Immature natural killer cell (primary cell): ENCODE data around the gene TRPC5OS. TPM values are rescaled to one million over a fixed set of nuclear protein-coding genes. Genes with fewer than 3 reads are reported as not detected.

Source experiments
- DNase-seq, 3 donors: peaks; one replicate each; pipeline ENCODE4 v3.0.0; 2022; ENCODE audit warnings: mixed read lengths in 1 of 3
- H3K27ac Mint-ChIP-seq, 6 donors: one replicate each; pipeline ENCODE4 v1.8.0; 2020; ENCODE audit warnings: mixed read lengths in 6 of 6, mild to moderate bottlenecking in 5 of 6, inconsistent platforms in 4 of 6, moderate library complexity in 3 of 6
- H3K27me3 Mint-ChIP-seq, 3 donors: one replicate each; pipeline ENCODE4 v1.8.0; 2020 to 2021; ENCODE audit warnings: low read depth in 3 of 3, mild to moderate bottlenecking in 3 of 3, mixed read lengths in 3 of 3, moderate library complexity in 3 of 3, inconsistent platforms in 1 of 3
- H3K36me3 Mint-ChIP-seq, 3 donors: one replicate each; pipeline ENCODE4 v1.8.0; 2020; ENCODE audit warnings: mixed read lengths in 3 of 3, inconsistent platforms in 2 of 3, mild to moderate bottlenecking in 2 of 3
- H3K4me1 Mint-ChIP-seq, 2 donors: one replicate each; pipeline ENCODE4 v1.8.0; 2020; ENCODE audit warnings: inconsistent platforms in 2 of 2, mild to moderate bottlenecking in 2 of 2, mixed read lengths in 2 of 2, moderate library complexity in 1 of 2
- H3K4me3 Mint-ChIP-seq, 5 donors: one replicate each; pipeline ENCODE4 v1.8.0; 2020; ENCODE audit warnings: mild to moderate bottlenecking in 5 of 5, mixed read lengths in 5 of 5, inconsistent platforms in 3 of 5, moderate library complexity in 3 of 5
- H3K9me3 Mint-ChIP-seq, 6 donors: one replicate each; pipeline ENCODE4 v1.8.0; 2020; ENCODE audit warnings: mild to moderate bottlenecking in 6 of 6, mixed read lengths in 6 of 6, inconsistent platforms in 4 of 6, moderate library complexity in 3 of 6
- polyA plus RNA-seq, 3 donors: library from polyadenylated mRNA; unstranded; fragments of 300-500 nt; fragmentation: Illumina TruSeq; gene quantifications; one replicate each; pipeline ENCODE4 v1.2.3, GENCODE V29; 2021

TRPC5OS gene
- polyA plus RNA-seq: not detected

GRCh38 chrX:111875881-111876280 is at the start of gene TRPC5OS:
Gene TRPC5OS, plus strand, starts transcription at chrX:111876181. Its CDS starts 25,669 bp downstream, at chrX:111901850.
- Mint-ChIP-seq H3K36me3 (no peaks in the 10 kb centered on the region), H3K9me3 (no peaks in the 10 kb centered on the region), H3K27ac (no peak within 1 kb of the TSS), H3K4me3 (no peak within 1 kb of the TSS), H3K27me3 (peaks cover 0 to 8% (median 7%) of the 10 kb centered on the region in 3 donors), H3K4me1 (no peaks in the 10 kb centered on the region)
- DNase-seq: no peak

DNA sequence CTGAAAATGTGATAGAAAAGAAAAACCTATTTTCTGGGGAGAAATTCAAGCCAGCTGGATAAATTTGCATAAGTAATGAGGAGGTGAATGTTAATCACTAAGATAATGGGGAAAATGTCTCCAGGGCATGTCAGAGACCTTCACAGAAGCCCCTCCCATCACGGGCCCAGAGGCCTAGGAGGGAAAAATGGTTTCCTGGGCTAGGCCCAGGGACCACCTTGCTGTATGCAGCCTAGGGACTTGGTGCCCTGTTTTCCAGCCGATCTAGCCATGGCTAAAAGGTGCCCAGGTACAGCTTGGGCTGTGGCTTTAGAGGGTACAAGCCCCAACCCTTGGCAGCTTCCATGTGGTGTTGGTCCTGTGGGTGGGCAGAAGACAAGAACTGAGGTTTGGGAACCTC is 46.6 kb upstream of the TRPC5OS start:
- Mint-ChIP-seq H3K27ac (no peak overlapping the region), H3K27me3 (peaks cover 0 to 7% (median 0%) of the 10 kb centered on the region in 3 donors), H3K4me1 (no peaks in the 10 kb centered on the region), H3K4me3 (no peak overlapping the region), H3K9me3 (no peaks in the 10 kb centered on the region), H3K36me3 (no peaks in the 10 kb centered on the region)
- DNase-seq: no peak

DNA sequence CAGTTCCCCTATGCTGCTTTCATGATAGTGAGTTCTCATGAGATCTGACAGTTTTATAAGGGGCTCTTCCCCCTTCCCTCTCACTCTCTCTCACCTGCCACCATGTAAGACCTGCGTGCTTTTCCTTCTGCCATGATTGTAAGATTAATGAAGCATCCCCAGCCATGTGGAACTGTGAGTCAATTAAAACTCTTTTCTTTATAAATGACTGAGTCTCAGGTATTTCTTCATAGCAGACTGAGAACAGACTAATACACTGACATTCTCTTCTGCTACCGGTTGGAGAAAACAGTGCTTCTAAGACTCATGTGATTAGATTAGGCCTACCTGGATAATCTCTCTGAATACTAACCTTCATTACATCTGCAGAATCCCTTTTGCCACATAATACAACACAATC is 45.4 kb upstream of the TRPC5OS start:
- H3K4me3 Mint-ChIP-seq: no peak overlapping the region
- no peaks in the 10 kb centered on the region for H3K36me3 Mint-ChIP-seq

GRCh38 chrX:111831343-111831742 is 44.6 kb upstream of the TRPC5OS start:
- DNase-seq: no peak
- Mint-ChIP-seq H3K27me3 (peaks cover 0 to 8% (median 0%) of the 10 kb centered on the region in 3 donors), H3K4me3 (no peak overlapping the region), H3K4me1 (no peaks in the 10 kb centered on the region), H3K9me3 (no peaks in the 10 kb centered on the region), H3K27ac (no peak overlapping the region), H3K36me3 (no peaks in the 10 kb centered on the region)

More for the DNA sequence above, 45.4 kb upstream of the TRPC5OS start:
- Mint-ChIP-seq H3K9me3 (no peaks in the 10 kb centered on the region), H3K4me1 (no peaks in the 10 kb centered on the region), H3K27me3 (peaks cover 0 to 9% (median 0%) of the 10 kb centered on the region in 3 donors), H3K27ac (no peak overlapping the region)
- DNase-seq: no peak

DNA sequence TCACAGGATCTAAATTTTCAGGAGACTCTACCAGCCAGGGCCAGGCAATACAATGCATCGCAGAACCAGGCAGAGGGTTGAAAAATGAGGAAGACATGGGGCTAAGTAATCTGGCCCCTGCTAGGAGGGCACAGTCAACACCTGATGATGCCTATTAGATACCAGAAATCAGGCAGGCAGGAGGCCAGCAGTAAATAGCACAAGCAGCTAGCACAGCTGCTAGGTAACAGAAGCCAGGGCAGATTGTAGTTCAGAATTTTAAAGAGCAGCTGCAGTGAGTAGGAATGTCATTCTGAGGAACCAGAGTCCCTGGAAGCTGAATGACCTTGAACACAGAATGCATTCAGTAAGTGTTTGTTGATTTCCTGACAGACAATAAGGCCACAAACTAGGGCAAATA is 38.8 kb upstream of the TRPC5OS start:
- H3K4me1 Mint-ChIP-seq: no peaks in the 10 kb centered on the region
- H3K27me3 Mint-ChIP-seq: peaks cover 0 to 8% (median 0%) of the 10 kb centered on the region in 3 donors
- no peaks in the 10 kb centered on the region for H3K9me3 Mint-ChIP-seq
- no peak for DNase-seq
- no peak overlapping the region for H3K27ac Mint-ChIP-seq
- no peak overlapping the region for H3K4me3 Mint-ChIP-seq
- no peaks in the 10 kb centered on the region for H3K36me3 Mint-ChIP-seq

GRCh38 chrX:111847491-111848133 is 28.4 kb upstream of the TRPC5OS start:
- DNase-seq: no peak
- Mint-ChIP-seq H3K9me3 (no peaks in the 10 kb centered on the region), H3K27me3 (peaks cover 0 to 5% (median 0%) of the 10 kb centered on the region in 3 donors), H3K27ac (no peak overlapping the region), H3K36me3 (no peaks in the 10 kb centered on the region), H3K4me3 (no peak overlapping the region), H3K4me1 (no peaks in the 10 kb centered on the region)

GRCh38 chrX:111848541-111848940 is 27.4 kb upstream of the TRPC5OS start:
- no peak for DNase-seq
- Mint-ChIP-seq H3K4me1 (no peaks in the 10 kb centered on the region), H3K27ac (no peak overlapping the region), H3K27me3 (peaks cover 0 to 5% (median 0%) of the 10 kb centered on the region in 3 donors), H3K9me3 (no peaks in the 10 kb centered on the region), H3K4me3 (no peak overlapping the region), H3K36me3 (no peaks in the 10 kb centered on the region)

GRCh38 chrX:111850975-111851374 is 25.0 kb upstream of the TRPC5OS start:
- Mint-ChIP-seq H3K27ac (no peak overlapping the region), H3K27me3 (peaks cover 0 to 10% (median 2%) of the 10 kb centered on the region in 3 donors)

DNA sequence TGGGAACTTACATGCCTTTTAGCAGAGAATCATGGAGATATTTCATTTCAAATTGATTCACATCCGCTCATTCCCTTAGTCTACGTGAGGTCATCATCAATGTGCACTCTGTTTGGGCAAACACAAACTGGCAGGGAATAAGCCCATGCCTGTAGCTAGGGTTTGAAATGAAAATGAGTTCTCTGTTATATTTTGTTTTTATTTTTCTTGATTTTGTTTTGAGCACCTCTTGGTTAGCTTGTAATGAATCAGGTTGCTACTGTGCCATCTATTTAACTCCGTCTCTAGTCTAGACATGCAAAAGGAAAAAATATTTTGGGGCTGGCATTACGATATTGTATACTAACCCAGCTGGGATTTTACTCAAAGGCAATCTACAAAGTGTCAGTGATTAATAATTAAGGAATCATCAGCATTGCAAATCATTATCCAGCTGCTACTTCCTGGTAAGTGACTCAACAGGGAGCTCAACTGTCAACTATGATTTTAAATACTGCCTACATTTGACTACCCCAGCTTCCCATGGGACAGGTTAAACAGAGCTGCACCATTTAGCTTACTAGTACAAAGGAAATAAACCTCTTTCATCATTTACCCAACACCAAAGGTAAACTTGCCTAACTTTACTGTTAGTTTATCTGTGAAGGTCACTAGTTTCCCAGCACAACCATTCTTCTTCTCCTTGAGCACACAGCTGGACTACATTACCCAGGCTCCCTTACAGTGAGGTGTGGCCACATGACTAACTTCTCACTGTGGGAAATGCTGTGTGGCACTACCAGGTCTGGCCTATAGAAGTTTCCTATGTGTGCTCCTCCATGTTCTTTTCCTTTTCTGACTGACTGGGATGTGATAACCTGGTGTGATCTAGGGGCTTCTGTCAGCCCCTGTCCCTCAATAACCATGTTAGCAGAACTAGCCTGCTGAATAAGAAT is 21.2 kb upstream of the TRPC5OS start:
- no peak overlapping the region for H3K4me3 Mint-ChIP-seq
- H3K27ac Mint-ChIP-seq: no peak overlapping the region
- no peaks in the 10 kb centered on the region for H3K36me3 Mint-ChIP-seq
- no peaks in the 10 kb centered on the region for H3K9me3 Mint-ChIP-seq
- no peak for DNase-seq
- peaks cover 0 to 19% (median 2%) of the 10 kb centered on the region in 3 donors for H3K27me3 Mint-ChIP-seq
- H3K4me1 Mint-ChIP-seq: no peaks in the 10 kb centered on the region

More at GRCh38 chrX:111850975-111851374, 25.0 kb upstream of the TRPC5OS start:
- no peaks in the 10 kb centered on the region for H3K4me1 Mint-ChIP-seq
- DNase-seq: no peak
- no peaks in the 10 kb centered on the region for H3K9me3 Mint-ChIP-seq
- no peaks in the 10 kb centered on the region for H3K36me3 Mint-ChIP-seq
- H3K4me3 Mint-ChIP-seq: no peak overlapping the region

DNA sequence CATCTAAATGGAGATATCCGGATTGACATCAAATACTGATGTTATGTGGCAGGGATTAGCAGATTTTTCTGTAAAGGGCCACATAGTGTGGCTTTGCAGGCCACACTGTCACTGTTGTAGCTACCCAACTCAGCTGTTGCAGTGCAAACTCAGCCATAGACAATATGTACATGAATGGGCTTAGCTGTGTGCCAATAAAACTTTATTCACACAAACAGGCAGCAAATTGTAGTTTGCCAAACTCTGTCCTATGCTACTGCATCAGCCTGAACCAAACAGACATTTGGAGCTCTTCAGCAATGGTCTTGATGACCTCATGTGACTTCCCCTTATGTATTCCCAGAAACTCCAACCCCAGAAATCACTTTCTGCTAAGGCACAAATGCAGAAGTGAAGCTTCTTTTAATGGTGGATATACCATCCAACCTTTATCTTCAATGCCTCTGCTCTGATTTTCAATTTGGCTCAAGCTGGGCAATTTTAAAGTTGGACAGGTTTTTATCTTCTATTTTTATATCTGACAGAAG is 18.4 kb upstream of the TRPC5OS start:
- no peaks in the 10 kb centered on the region for H3K36me3 Mint-ChIP-seq
- no peak overlapping the region for H3K27ac Mint-ChIP-seq
- H3K27me3 Mint-ChIP-seq: peaks cover 0 to 14% (median 2%) of the 10 kb centered on the region in 3 donors
- no peaks in the 10 kb centered on the region for H3K9me3 Mint-ChIP-seq
- DNase-seq: no peak
- no peaks in the 10 kb centered on the region for H3K4me1 Mint-ChIP-seq
- no peak overlapping the region for H3K4me3 Mint-ChIP-seq

- DNase-seq: no peak
Measured at GRCh38 chrX:111861605-111862004, 14.4 kb upstream of the TRPC5OS start.

DNA sequence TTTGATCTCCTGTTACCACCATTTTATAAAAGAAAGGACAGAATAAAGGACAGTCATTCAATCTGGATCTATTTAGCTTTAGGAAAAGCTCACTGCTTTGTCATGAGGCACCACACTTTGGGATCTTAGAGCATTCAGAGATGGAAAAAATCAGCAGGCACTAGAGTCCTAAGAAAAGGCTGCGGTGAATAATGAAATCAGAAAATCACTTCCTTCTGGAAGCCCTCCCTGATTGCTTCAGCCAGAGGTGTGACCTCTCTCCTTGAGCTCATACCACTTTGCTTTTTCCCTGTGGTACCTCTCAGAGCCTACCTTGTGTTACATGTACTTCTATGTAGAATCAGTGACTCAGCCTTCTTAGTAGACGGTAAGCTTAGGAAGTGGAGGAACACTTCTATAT is 8.7 kb upstream of the TRPC5OS start:
- Mint-ChIP-seq H3K27ac (no peak overlapping the region), H3K4me3 (no peak overlapping the region), H3K36me3 (no peaks in the 10 kb centered on the region), H3K4me1 (no peaks in the 10 kb centered on the region), H3K27me3 (peaks cover 0 to 9% (median 1%) of the 10 kb centered on the region in 3 donors), H3K9me3 (peaks cover 0 to 2% (median 0%) of the 10 kb centered on the region in 6 donors)
- DNase-seq: no peak

More at GRCh38 chrX:111861605-111862004, 14.4 kb upstream of the TRPC5OS start:
- H3K36me3 Mint-ChIP-seq: no peaks in the 10 kb centered on the region
- H3K9me3 Mint-ChIP-seq: peaks cover 0 to 2% (median 0%) of the 10 kb centered on the region in 6 donors
- no peak overlapping the region for H3K27ac Mint-ChIP-seq
- peaks cover 0 to 9% (median 0%) of the 10 kb centered on the region in 3 donors for H3K27me3 Mint-ChIP-seq
- H3K4me3 Mint-ChIP-seq: no peak overlapping the region
- no peaks in the 10 kb centered on the region for H3K4me1 Mint-ChIP-seq

- Mint-ChIP-seq H3K4me1 (no peaks in the 10 kb centered on the region), H3K27ac (no peak overlapping the region), H3K9me3 (peaks cover 0 to 2% (median 0%) of the 10 kb centered on the region in 6 donors), H3K36me3 (no peaks in the 10 kb centered on the region), H3K4me3 (no peak overlapping the region), H3K27me3 (peaks cover 0 to 9% (median 1%) of the 10 kb centered on the region in 3 donors)
- DNase-seq: no peak
Measured at GRCh38 chrX:111868726-111869638, 7.0 kb upstream of the TRPC5OS start.
